ENCODE measurements around the gene GRHL3. TPM values are rescaled to one million over a fixed set of nuclear protein-coding genes. Genes with fewer than 3 reads are reported as not detected.
A peak's percentile ranks its signal among the peaks of the same experiment; 100 is the strongest.

The GRHL3 gene
- total RNA-seq, 1 donor from 2014 or later, result 6.9 TPM

DNA sequence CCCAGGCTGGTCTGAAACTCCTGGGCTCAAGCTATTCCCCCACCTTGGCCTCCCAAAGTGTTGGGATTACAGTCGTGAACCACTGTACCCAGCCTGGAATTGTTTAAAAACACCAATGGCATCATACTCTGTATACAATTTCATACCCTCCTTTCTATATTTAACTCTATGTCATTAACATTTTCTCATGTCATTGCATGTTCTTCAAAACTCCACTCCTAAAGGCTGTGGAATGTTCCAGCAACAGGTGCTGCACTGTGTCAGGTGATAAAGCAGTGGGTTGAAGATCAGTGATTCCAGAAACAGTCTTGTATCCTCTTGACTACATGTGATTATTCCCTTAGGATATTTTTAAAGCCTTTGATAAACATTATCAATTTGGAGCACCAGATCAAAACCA lies 36.7 kb upstream of the GRHL3 start:
- TF ChIP-seq, protein P1, sequence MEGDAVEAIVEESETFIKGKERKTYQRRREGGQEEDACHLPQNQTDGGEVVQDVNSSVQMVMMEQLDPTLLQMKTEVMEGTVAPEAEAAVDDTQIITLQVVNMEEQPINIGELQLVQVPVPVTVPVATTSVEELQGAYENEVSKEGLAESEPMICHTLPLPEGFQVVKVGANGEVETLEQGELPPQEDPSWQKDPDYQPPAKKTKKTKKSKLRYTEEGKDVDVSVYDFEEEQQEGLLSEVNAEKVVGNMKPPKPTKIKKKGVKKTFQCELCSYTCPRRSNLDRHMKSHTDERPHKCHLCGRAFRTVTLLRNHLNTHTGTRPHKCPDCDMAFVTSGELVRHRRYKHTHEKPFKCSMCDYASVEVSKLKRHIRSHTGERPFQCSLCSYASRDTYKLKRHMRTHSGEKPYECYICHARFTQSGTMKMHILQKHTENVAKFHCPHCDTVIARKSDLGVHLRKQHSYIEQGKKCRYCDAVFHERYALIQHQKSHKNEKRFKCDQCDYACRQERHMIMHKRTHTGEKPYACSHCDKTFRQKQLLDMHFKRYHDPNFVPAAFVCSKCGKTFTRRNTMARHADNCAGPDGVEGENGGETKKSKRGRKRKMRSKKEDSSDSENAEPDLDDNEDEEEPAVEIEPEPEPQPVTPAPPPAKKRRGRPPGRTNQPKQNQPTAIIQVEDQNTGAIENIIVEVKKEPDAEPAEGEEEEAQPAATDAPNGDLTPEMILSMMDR (IDR thresholded peaks at IDR 0.05; ENCODE audit: insufficient read depth, low read depth, low read length), result no peak
- TF ChIP-seq EZH2 (IDR thresholded peaks at IDR 0.05; ENCODE audit: insufficient read depth, low read length), result no peak
- H3K27ac ChIP-seq (ENCODE audit: low read depth, low read length), result no peak overlapping the region
- peaks cover 4% of the 10 kb centered on the region for H3K4me1 Mint-ChIP-seq (ENCODE audit: low read depth, unreplicated experiment)
- H3K36me3 ChIP-seq (ENCODE audit: insufficient read depth, low read length), result no peaks in the 10 kb centered on the region
- no peak overlapping the region for H3K4me2 ChIP-seq (ENCODE audit: low read length)
- peaks cover 11% of the 10 kb centered on the region for H3K4me1 ChIP-seq (ENCODE audit: insufficient read depth, low read length)
- H3K79me2 ChIP-seq (ENCODE audit: insufficient read depth, low read length), result no peaks in the 10 kb centered on the region
- H2AFZ ChIP-seq (ENCODE audit: low read depth, low read length), result no peak overlapping the region
- H3K9ac ChIP-seq (ENCODE audit: low read length), result no peak overlapping the region
- H4K20me1 ChIP-seq (ENCODE audit: insufficient read depth, low read length), result peaks cover 4% of the 10 kb centered on the region
- H3K4me3 Mint-ChIP-seq (ENCODE audit: unreplicated experiment), result no peak overlapping the region
- FAIRE-seq (no peak), DNase-seq (ENCODE audit: low read depth) (no peak)
- no peaks in the 10 kb centered on the region for H3K9me3 Mint-ChIP-seq (ENCODE audit: unreplicated experiment)
- H3K9me3 ChIP-seq (ENCODE audit: insufficient read depth, low read depth, low read length), result no peaks in the 10 kb centered on the region
- H3K27me3 Mint-ChIP-seq (ENCODE audit: low read depth, unreplicated experiment), result peaks cover 19% of the 10 kb centered on the region
- H3K27me3 ChIP-seq (ENCODE audit: insufficient read depth, low read length), result peaks cover 18% of the 10 kb centered on the region
- H3K36me3 Mint-ChIP-seq (ENCODE audit: low read depth, unreplicated experiment), result no peaks in the 10 kb centered on the region
- no peak overlapping the region for H3K4me3 ChIP-seq (ENCODE audit: insufficient read depth, low read depth, low read length)
- H3K27ac Mint-ChIP-seq (ENCODE audit: unreplicated experiment), result no peak overlapping the region

DNA sequence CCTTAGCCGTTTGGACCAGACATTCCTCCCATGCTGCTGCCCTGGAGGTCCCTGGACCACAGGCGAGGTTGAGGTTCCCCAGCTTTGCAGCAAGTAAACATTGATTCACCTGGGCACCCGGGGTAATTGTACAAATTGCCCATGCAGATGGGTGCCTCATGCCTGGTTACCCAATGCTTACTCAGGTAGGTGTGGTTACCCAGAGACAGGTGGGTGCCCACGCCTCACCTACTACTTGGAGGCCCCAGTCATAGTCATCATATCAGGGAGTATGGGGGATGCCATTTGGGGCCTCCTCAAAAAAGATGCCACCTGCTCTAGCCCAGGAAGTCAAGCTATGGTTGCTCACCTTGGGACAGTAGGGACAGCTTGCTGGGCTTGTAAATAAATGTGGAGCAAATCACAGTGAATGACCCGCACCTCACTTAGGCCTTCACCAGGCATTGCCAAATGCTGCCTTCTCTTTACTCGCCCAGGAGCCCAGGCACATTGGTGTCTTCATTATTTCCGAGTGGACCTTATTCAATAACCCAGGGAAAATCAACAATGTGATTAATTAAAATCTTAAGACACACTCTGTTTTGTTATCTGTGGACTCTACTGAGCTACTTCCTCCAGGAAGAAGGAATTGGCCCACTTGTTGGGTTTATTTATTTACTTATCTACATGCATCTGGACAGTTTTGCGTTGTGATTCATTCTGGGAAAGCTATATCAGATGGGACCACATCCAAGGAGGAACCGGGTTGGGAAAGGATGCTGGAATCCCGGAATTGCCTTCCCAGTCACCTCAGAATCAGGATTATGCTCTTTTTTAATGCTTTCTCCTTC lies 35.6 kb upstream of the GRHL3 start:
- TF ChIP-seq EZH2 (IDR thresholded peaks at IDR 0.05; ENCODE audit: insufficient read depth, low read length), result no peak
- TF ChIP-seq, protein P1 (IDR thresholded peaks at IDR 0.05; ENCODE audit: insufficient read depth, low read depth, low read length), result no peak
- peak; percentile 73 for FAIRE-seq
- H3K36me3 ChIP-seq (ENCODE audit: insufficient read depth, low read length), result no peaks in the 10 kb centered on the region

DNA sequence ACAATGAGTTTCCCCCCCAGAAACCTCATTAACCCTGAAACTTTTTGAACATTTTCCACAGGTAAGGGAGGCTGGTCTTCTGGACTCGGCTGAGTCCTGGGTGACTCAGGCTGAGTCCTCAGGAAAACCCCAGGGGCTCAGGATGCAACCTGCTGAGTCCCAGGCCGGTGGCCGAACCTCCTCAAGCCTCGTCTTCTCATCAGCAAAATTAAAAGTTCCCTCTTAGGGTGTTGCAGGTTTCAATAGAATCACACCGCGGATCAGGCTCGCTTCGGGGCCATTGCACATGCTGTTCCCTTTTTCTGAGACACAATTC lies 35.0 kb upstream of the GRHL3 start:
- Histone ChIP-seq H3K36me3 (ENCODE audit: insufficient read depth, low read length) (no peaks in the 10 kb centered on the region), H4K20me1 (ENCODE audit: insufficient read depth, low read length) (peaks cover 4% of the 10 kb centered on the region), H3K4me2 (ENCODE audit: low read length) (peak overlapping the region; percentile 36), H3K9me3 (ENCODE audit: insufficient read depth, low read depth, low read length) (no peaks in the 10 kb centered on the region), H3K4me1 (ENCODE audit: insufficient read depth, low read length) (peaks cover 11% of the 10 kb centered on the region), H3K79me2 (ENCODE audit: insufficient read depth, low read length) (no peaks in the 10 kb centered on the region), H3K9ac (ENCODE audit: low read length) (no peak overlapping the region), H3K4me3 (ENCODE audit: insufficient read depth, low read depth, low read length) (no peak overlapping the region), H3K27ac (ENCODE audit: low read depth, low read length) (peak overlapping the region; percentile 2), H3K27me3 (ENCODE audit: insufficient read depth, low read length) (peaks cover 18% of the 10 kb centered on the region), H2AFZ (ENCODE audit: low read depth, low read length) (no peak overlapping the region)
- Mint-ChIP-seq H3K36me3 (ENCODE audit: low read depth, unreplicated experiment) (no peaks in the 10 kb centered on the region), H3K4me1 (ENCODE audit: low read depth, unreplicated experiment) (peaks cover 4% of the 10 kb centered on the region), H3K27me3 (ENCODE audit: low read depth, unreplicated experiment) (peaks cover 19% of the 10 kb centered on the region), H3K4me3 (ENCODE audit: unreplicated experiment) (no peak overlapping the region), H3K27ac (ENCODE audit: unreplicated experiment) (no peak overlapping the region), H3K9me3 (ENCODE audit: unreplicated experiment) (no peaks in the 10 kb centered on the region)
- FAIRE-seq (no peak), DNase-seq (ENCODE audit: low read depth) (no peak)
- TF ChIP-seq, protein P1 (IDR thresholded peaks at IDR 0.05; ENCODE audit: insufficient read depth, low read depth, low read length), result no peak
- TF ChIP-seq EZH2 (IDR thresholded peaks at IDR 0.05; ENCODE audit: insufficient read depth, low read length), result no peak

More for the DNA sequence above, 35.6 kb upstream of the GRHL3 start:
- DNase-seq (ENCODE audit: low read depth), result peak; percentile 83
- Histone ChIP-seq H3K4me2 (ENCODE audit: low read length) (peak overlapping the region; percentile 36), H3K4me3 (ENCODE audit: insufficient read depth, low read depth, low read length) (no peak overlapping the region), H3K27ac (ENCODE audit: low read depth, low read length) (peak overlapping the region; percentile 2), H3K27me3 (ENCODE audit: insufficient read depth, low read length) (peaks cover 18% of the 10 kb centered on the region), H3K79me2 (ENCODE audit: insufficient read depth, low read length) (no peaks in the 10 kb centered on the region), H3K4me1 (ENCODE audit: insufficient read depth, low read length) (peaks cover 11% of the 10 kb centered on the region), H4K20me1 (ENCODE audit: insufficient read depth, low read length) (peaks cover 4% of the 10 kb centered on the region), H3K9ac (ENCODE audit: low read length) (no peak overlapping the region), H3K9me3 (ENCODE audit: insufficient read depth, low read depth, low read length) (no peaks in the 10 kb centered on the region), H2AFZ (ENCODE audit: low read depth, low read length) (no peak overlapping the region)
- no peaks in the 10 kb centered on the region for H3K9me3 Mint-ChIP-seq (ENCODE audit: unreplicated experiment)
- peaks cover 4% of the 10 kb centered on the region for H3K4me1 Mint-ChIP-seq (ENCODE audit: low read depth, unreplicated experiment)
- no peaks in the 10 kb centered on the region for H3K36me3 Mint-ChIP-seq (ENCODE audit: low read depth, unreplicated experiment)
- H3K27ac Mint-ChIP-seq (ENCODE audit: unreplicated experiment), result no peak overlapping the region
- no peak overlapping the region for H3K4me3 Mint-ChIP-seq (ENCODE audit: unreplicated experiment)
- H3K27me3 Mint-ChIP-seq (ENCODE audit: low read depth, unreplicated experiment), result peaks cover 19% of the 10 kb centered on the region
